Kidney tubule cell (primary cell): ENCODE data around the gene SYTL2.
"Not testable (repeated sequence)": the region's sequence is repeated elsewhere in the genome, so short reads cannot be mapped to it uniquely, and the experiment has no call there.

Experiments
- DNase-seq: peaks from one replicate; pipeline ENCODE4 v3.0.0-alpha.2; 2018; ENCODE audit warnings: low spot score

Gene SYTL2

GRCh38 chr11:85791409-85791990 is 19.4 kb downstream of the SYTL2 start:
- DNase-seq, result peak; percentile 26

GRCh38 chr11:85787809-85788760 is 22.9 kb downstream of the SYTL2 start:
- DNase-seq, result peak; percentile 92

GRCh38 chr11:85787168-85787567 is 23.8 kb downstream of the SYTL2 start:
- DNase-seq, result peak; percentile 44

- DNase-seq, result no peak
Measured at GRCh38 chr11:85784480-85785265, 26.3 kb downstream of the SYTL2 start.

GRCh38 chr11:85783758-85784157 is 27.2 kb downstream of the SYTL2 start:
- DNase-seq, result peak; percentile 49

- DNase-seq, result not testable (repeated sequence)
Measured at GRCh38 chr11:85780780-85781517, 30.0 kb downstream of the SYTL2 start.

- DNase-seq, result no peak
Measured at GRCh38 chr11:85779956-85780640, 30.8 kb downstream of the SYTL2 start.

GRCh38 chr11:85777603-85777972 is 33.4 kb downstream of the SYTL2 start:
- DNase-seq, result not testable (repeated sequence)

GRCh38 chr11:85776951-85777602 is 33.9 kb downstream of the SYTL2 start:
- DNase-seq, result peak; percentile 23

- no peak for DNase-seq
Measured at GRCh38 chr11:85774256-85775101, 36.5 kb downstream of the SYTL2 start.

GRCh38 chr11:85772695-85773094 is 38.2 kb downstream of the SYTL2 start:
- no peak for DNase-seq

- DNase-seq, result no peak
Measured at GRCh38 chr11:85771568-85771967, 39.4 kb downstream of the SYTL2 start.

GRCh38 chr11:85769771-85770170 is 41.2 kb downstream of the SYTL2 start:
- DNase-seq, result no peak

- no peak for DNase-seq
Measured at GRCh38 chr11:85768473-85769146, 42.3 kb downstream of the SYTL2 start.

- peak; percentile 29 for DNase-seq
Measured at GRCh38 chr11:85767246-85767945, 43.5 kb downstream of the SYTL2 start.

GRCh38 chr11:85766721-85767161 is 44.2 kb downstream of the SYTL2 start:
- DNase-seq, result peak; percentile 32

GRCh38 chr11:85764796-85765195 is 46.1 kb downstream of the SYTL2 start:
- DNase-seq, result no peak

GRCh38 chr11:85762226-85762625 is 48.7 kb downstream of the SYTL2 start:
- DNase-seq, result peak; percentile 42
